PC-3 (cell line): ENCODE measurements around the gene PON1. TPM values are rescaled to one million over a fixed set of nuclear protein-coding genes. Genes with fewer than 3 reads are reported as not detected.

Source experiments
- ATAC-seq: fragments of 200-7000 bp; cut with Tn5 transposase; 2 replicates; pipeline ENCODE4 v1.9.1; 2020; ENCODE audit warnings: mild to moderate bottlenecking, moderate library complexity
- BruUV-seq: library from RNA; stranded (reverse); fragments of 400-500 nt; replicated peaks from 2 replicates; lab custom pipeline; 2021; lab: Mats Ljungman, UMichigan
- CTCF ChIA-PET: fragments of 300-600 bp; sonication (Branson Sonifier 250); formaldehyde crosslinking; loops from one replicate; lab custom pipeline; 2022; ENCODE audit warnings: antibody characterized with exemption; lab: Charles Lee
- POLR2A ChIA-PET: fragments of 300-600 bp; sonication (Branson Sonifier 250); formaldehyde crosslinking; loops from one replicate; lab custom pipeline; 2022; ENCODE audit warnings: antibody characterized with exemption; ENCODE audit not compliant: unreplicated experiment; lab: Charles Lee
- DNase-seq: peaks from one replicate; pipeline ENCODE4 v3.0.0-alpha.2; 2015
- H2AFZ ChIP-seq: fragments of 300-600 bp; sonication (generic); 2 replicates; pipeline ENCODE4 v1.6.0; 2016; ENCODE audit warnings: antibody characterized with exemption, low read length
- H3F3A ChIP-seq: fragments of 300-600 bp; sonication (generic); one replicate; pipeline ENCODE4 v1.6.0; 2017; ENCODE audit warnings: antibody characterized with exemption, low read length, control low read depth, mild to moderate bottlenecking; ENCODE audit not compliant: unreplicated experiment
- H3K27ac ChIP-seq: fragments of 300-600 bp; sonication (generic); 2 replicates; pipeline ENCODE4 v1.5.1; 2016; ENCODE audit warnings: mild to moderate bottlenecking, low read length
- H3K27me3 ChIP-seq: fragments of 300-600 bp; sonication (generic); 2 replicates; pipeline ENCODE4 v1.6.1; 2016; ENCODE audit warnings: low read length, mixed read lengths
- H3K36me3 ChIP-seq: fragments of 300-600 bp; sonication (generic); 2 replicates; pipeline ENCODE4 v1.6.1; 2016; ENCODE audit warnings: low read depth, mixed run types, low read length, mixed read lengths
- H3K4me1 ChIP-seq: fragments of 300-600 bp; sonication (generic); 2 replicates; pipeline ENCODE4 v1.5.1; 2016; ENCODE audit warnings: low read length; ENCODE audit not compliant: insufficient read depth
- H3K4me2 ChIP-seq: fragments of 300-600 bp; sonication (generic); 2 replicates; pipeline ENCODE4 v1.6.0; 2016; ENCODE audit warnings: low read length
- H3K4me3 ChIP-seq: fragments of 300-600 bp; sonication (generic); 2 replicates; pipeline ENCODE4 v1.5.1; 2016; ENCODE audit warnings: mild to moderate bottlenecking, low read length, mixed read lengths
- H3K79me2 ChIP-seq: fragments of 300-600 bp; sonication (generic); 2 replicates; pipeline ENCODE4 v1.6.1; 2017; ENCODE audit warnings: low read length, mixed read lengths
- H3K9ac ChIP-seq: fragments of 300-600 bp; sonication (generic); 2 replicates; pipeline ENCODE4 v1.6.0; 2016; ENCODE audit warnings: mild to moderate bottlenecking, low read length
- H3K9me2 ChIP-seq: fragments of 300-600 bp; sonication (generic); replicated peaks from 2 replicates; pipeline ENCODE4 v1.6.1; 2016; ENCODE audit warnings: mixed run types, low read length, mixed read lengths
- H3K9me3 ChIP-seq: fragments of 300-600 bp; sonication (generic); 2 replicates; pipeline ENCODE4 v1.6.1; 2016; ENCODE audit warnings: low read length, mixed read lengths
- H4K20me1 ChIP-seq: fragments of 300-600 bp; sonication (generic); 2 replicates; pipeline ENCODE4 v1.6.1; 2016; ENCODE audit warnings: low read length, mixed read lengths
- EZH2 ChIP-seq: fragments of 300-600 bp; sonication (generic); IDR thresholded peaks from one replicate; pipeline ENCODE4 v1.6.1; 2017; ENCODE audit warnings: antibody characterized with exemption, mild to moderate bottlenecking, low read length; ENCODE audit not compliant: unreplicated experiment
- EZH2phosphoT487 ChIP-seq: fragments of 300-600 bp; sonication (generic); IDR thresholded peaks from 2 replicates; pipeline ENCODE4 v1.6.1; 2018; ENCODE audit warnings: mild to moderate bottlenecking, antibody characterized with exemption, low read length, borderline replicate concordance
- intact Hi-C: fragments of 100-400 bp; cut with micrococcal nuclease; formaldehyde crosslinking; loops from 2 replicates; pipeline ENCODE4 v1.9.0; 2023
- total RNA-seq: library from RNA; depleted of rRNA; stranded (reverse); fragments of >200 nt; gene quantifications from 2 replicates; pipeline ENCODE4 v1.2.3, GENCODE V29; 2014
- TF ChIP-seq, protein P1 (sequence below): fragments of 300-600 bp; sonication (generic); conservative IDR thresholded peaks from 2 replicates; pipeline ENCODE4 v1.5.1; 2017; ENCODE audit warnings: antibody characterized with exemption, low read depth, mild to moderate bottlenecking, low read length

Gene PON1
- total RNA-seq, 1 experiment from 2014 or later = not detected

DNA sequence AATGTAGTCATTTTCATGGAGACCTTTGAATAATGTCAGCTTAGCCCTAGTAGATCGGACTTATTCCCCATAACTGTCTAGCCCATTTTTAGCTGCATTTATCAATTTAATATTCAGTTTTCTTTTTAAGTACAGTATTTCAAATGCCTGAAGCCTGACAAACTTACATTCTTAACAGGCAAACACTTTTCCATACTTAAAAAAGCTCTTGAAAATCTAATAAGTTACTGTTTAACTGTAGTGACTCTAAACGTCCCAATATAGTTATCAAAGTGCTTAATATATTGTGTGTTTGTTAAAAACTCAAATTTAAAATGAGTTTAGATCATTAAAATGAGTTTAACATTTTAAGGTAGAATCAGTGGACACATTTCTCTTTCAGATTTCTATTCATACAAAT lies 44.9 kb downstream of the PON1 start:
- Histone ChIP-seq H3K9me2 (no peaks in the 10 kb centered on the region), H3K79me2 (no peaks in the 10 kb centered on the region), H3K9me3 (no peaks in the 10 kb centered on the region), H3K4me3 (no peak overlapping the region), H3F3A (no peaks in the 10 kb centered on the region), H4K20me1 (no peaks in the 10 kb centered on the region), H3K27ac (no peak overlapping the region), H3K9ac (no peak overlapping the region), H3K4me2 (no peak overlapping the region), H3K4me1 (peaks cover 9% of the 10 kb centered on the region; the same call in 1 of the 2 replicates), H3K27me3 (no peaks in the 10 kb centered on the region), H3K36me3 (no peaks in the 10 kb centered on the region), H2AFZ (no peak overlapping the region)
- ChIA-PET CTCF (no interaction called here), POLR2A (no interaction called here)
- DNase-seq (no peak), ATAC-seq (no peak)
- TF ChIP-seq, protein P1, sequence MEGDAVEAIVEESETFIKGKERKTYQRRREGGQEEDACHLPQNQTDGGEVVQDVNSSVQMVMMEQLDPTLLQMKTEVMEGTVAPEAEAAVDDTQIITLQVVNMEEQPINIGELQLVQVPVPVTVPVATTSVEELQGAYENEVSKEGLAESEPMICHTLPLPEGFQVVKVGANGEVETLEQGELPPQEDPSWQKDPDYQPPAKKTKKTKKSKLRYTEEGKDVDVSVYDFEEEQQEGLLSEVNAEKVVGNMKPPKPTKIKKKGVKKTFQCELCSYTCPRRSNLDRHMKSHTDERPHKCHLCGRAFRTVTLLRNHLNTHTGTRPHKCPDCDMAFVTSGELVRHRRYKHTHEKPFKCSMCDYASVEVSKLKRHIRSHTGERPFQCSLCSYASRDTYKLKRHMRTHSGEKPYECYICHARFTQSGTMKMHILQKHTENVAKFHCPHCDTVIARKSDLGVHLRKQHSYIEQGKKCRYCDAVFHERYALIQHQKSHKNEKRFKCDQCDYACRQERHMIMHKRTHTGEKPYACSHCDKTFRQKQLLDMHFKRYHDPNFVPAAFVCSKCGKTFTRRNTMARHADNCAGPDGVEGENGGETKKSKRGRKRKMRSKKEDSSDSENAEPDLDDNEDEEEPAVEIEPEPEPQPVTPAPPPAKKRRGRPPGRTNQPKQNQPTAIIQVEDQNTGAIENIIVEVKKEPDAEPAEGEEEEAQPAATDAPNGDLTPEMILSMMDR = no peak
- TF ChIP-seq EZH2phosphoT487 (no peak), EZH2 (no peak)
- no TSS peak for BruUV-seq
- intact Hi-C loops = no loop called here

DNA sequence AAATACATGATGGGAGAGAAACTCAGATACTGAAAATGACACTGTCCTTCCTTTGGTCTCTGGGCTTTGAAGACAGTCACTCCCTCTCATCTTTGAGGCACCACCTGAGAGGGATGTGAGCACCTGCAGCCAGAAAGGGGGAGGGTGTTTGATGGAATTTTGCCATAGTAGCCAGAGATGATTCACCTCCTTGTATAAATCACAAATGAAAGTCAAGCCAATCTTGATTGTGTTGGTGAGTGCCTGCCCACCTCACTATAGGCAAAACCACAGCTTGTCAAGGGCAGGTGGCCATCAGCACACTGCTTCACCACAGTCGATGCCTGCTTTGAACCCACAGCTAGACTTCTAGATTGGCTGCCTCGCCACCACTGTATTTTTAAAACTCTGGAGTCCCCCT lies 48.2 kb downstream of the PON1 start:
- TF ChIP-seq EZH2phosphoT487 = no peak
- TF ChIP-seq EZH2 = no peak
- TF ChIP-seq, protein P1 = no peak
- Histone ChIP-seq H3K79me2 (no peaks in the 10 kb centered on the region), H3F3A (no peaks in the 10 kb centered on the region), H2AFZ (no peak overlapping the region), H3K27ac (no peak overlapping the region), H3K4me3 (no peak overlapping the region), H3K4me1 (peaks cover 16% of the 10 kb centered on the region), H3K36me3 (no peaks in the 10 kb centered on the region), H3K9ac (no peak overlapping the region), H3K4me2 (no peak overlapping the region), H4K20me1 (no peaks in the 10 kb centered on the region), H3K9me2 (no peaks in the 10 kb centered on the region), H3K9me3 (no peaks in the 10 kb centered on the region), H3K27me3 (no peaks in the 10 kb centered on the region)
- ATAC-seq (peak; percentile 91), DNase-seq (peak; percentile 82)
- intact Hi-C loops = no loop called here
- ChIA-PET CTCF (no interaction called here), POLR2A (interaction anchor here (0.6 kb wide), 1 partner anchor 570 kb away, joined by 3 read pairs; no protein-coding TSS in a partner anchor)
- BruUV-seq = no TSS peak

DNA sequence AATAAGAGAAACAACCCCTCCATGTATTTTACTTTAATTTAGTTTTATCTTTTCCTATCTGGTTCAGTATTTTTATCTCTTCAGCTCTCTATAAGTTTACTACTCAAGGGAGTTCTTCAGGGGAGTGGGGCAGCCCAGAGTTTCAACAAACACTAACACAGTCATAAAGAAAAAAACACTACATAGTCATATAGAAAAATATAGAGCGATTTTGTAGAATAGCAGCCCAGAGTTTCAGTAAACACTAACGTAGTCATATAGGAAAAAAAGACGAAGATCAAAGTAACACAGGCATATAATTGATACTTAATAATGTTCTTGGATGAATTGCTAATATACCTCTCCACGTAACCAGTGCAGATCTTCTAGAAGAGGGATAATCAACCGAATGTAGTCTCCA lies 54.7 kb downstream of the PON1 start:
- no TSS peak for BruUV-seq
- Histone ChIP-seq H3K36me3 (no peaks in the 10 kb centered on the region), H3K27ac (no peak overlapping the region), H2AFZ (no peak overlapping the region), H3K4me2 (no peak overlapping the region), H3F3A (no peaks in the 10 kb centered on the region), H4K20me1 (no peaks in the 10 kb centered on the region), H3K79me2 (no peaks in the 10 kb centered on the region), H3K9ac (no peak overlapping the region), H3K9me2 (no peaks in the 10 kb centered on the region), H3K4me1 (peaks cover 35% of the 10 kb centered on the region), H3K9me3 (no peaks in the 10 kb centered on the region), H3K4me3 (no peak overlapping the region), H3K27me3 (no peaks in the 10 kb centered on the region)
- ChIA-PET CTCF (no interaction called here), POLR2A (no interaction called here)
- intact Hi-C loops = no loop called here
- ATAC-seq = no peak
- TF ChIP-seq, protein P1 = no peak
- no peak for TF ChIP-seq EZH2
- no peak for DNase-seq
